Measurements from ENCODE around the gene ZGPAT. TPM values are rescaled to one million over a fixed set of nuclear protein-coding genes. Genes with fewer than 3 reads are reported as not detected.
A peak's percentile ranks its signal among the peaks of the same experiment; 100 is the strongest.

ZGPAT gene
- total RNA-seq, 1 donor: 18.8 TPM

GRCh38 chr20:63701051-63701328, 6.8 kb upstream of the ZGPAT start:
- TF ChIP-seq CTCF (IDR thresholded peaks at IDR 0.05; ENCODE audit: extremely low read depth, low read depth, low read length): no peak
- Histone ChIP-seq H3K4me3 (ENCODE audit: insufficient read depth, low read length) (no peak overlapping the region), H3K36me3 (ENCODE audit: insufficient read depth, low read length) (peaks cover 19% of the 10 kb centered on the region)

GRCh38 chr20:63701329-63702035, 6.4 kb upstream of the ZGPAT start:
- Histone ChIP-seq H3K27ac (ENCODE audit: low read depth, low read length) (no peak overlapping the region), H3K27me3 (ENCODE audit: insufficient read depth, low read length) (no peaks in the 10 kb centered on the region), H3K36me3 (ENCODE audit: insufficient read depth, low read length) (peaks cover 24% of the 10 kb centered on the region), H3K4me1 (ENCODE audit: insufficient read depth, low read length) (peaks cover 35% of the 10 kb centered on the region), H3K79me2 (ENCODE audit: insufficient read depth, low read length) (peaks cover 28% of the 10 kb centered on the region), H3K4me2 (ENCODE audit: insufficient read depth, low read length) (no peak overlapping the region), H3K9me3 (ENCODE audit: low read depth, low read length) (no peaks in the 10 kb centered on the region), H3K4me3 (ENCODE audit: insufficient read depth, low read length) (no peak overlapping the region), H4K20me1 (ENCODE audit: insufficient read depth, low read length) (no peaks in the 10 kb centered on the region), H2AFZ (ENCODE audit: low read length) (no peak overlapping the region)
- TF ChIP-seq CTCF (IDR thresholded peaks at IDR 0.05; ENCODE audit: extremely low read depth, low read depth, low read length): no peak
- peak; percentile 83 for DNase-seq (ENCODE audit: insufficient read length, low spot score, missing footprints)

More at GRCh38 chr20:63701051-63701328, 6.8 kb upstream of the ZGPAT start:
- Histone ChIP-seq H3K9me3 (ENCODE audit: low read depth, low read length) (no peaks in the 10 kb centered on the region), H2AFZ (ENCODE audit: low read length) (no peak overlapping the region), H3K27ac (ENCODE audit: low read depth, low read length) (no peak overlapping the region), H3K4me2 (ENCODE audit: insufficient read depth, low read length) (no peak overlapping the region), H4K20me1 (ENCODE audit: insufficient read depth, low read length) (no peaks in the 10 kb centered on the region), H3K4me1 (ENCODE audit: insufficient read depth, low read length) (peaks cover 31% of the 10 kb centered on the region), H3K79me2 (ENCODE audit: insufficient read depth, low read length) (peaks cover 23% of the 10 kb centered on the region), H3K27me3 (ENCODE audit: insufficient read depth, low read length) (no peaks in the 10 kb centered on the region)
- peak; percentile 72 for DNase-seq (ENCODE audit: insufficient read length, low spot score, missing footprints)

- Histone ChIP-seq H3K4me2 (ENCODE audit: insufficient read depth, low read length) (no peak overlapping the region), H3K4me1 (ENCODE audit: insufficient read depth, low read length) (peaks cover 35% of the 10 kb centered on the region), H4K20me1 (ENCODE audit: insufficient read depth, low read length) (no peaks in the 10 kb centered on the region), H3K79me2 (ENCODE audit: insufficient read depth, low read length) (peaks cover 35% of the 10 kb centered on the region), H2AFZ (ENCODE audit: low read length) (no peak overlapping the region), H3K9me3 (ENCODE audit: low read depth, low read length) (no peaks in the 10 kb centered on the region), H3K27me3 (ENCODE audit: insufficient read depth, low read length) (no peaks in the 10 kb centered on the region), H3K4me3 (ENCODE audit: insufficient read depth, low read length) (no peak overlapping the region), H3K27ac (ENCODE audit: low read depth, low read length) (no peak overlapping the region), H3K36me3 (ENCODE audit: insufficient read depth, low read length) (peaks cover 25% of the 10 kb centered on the region)
- peak; percentile 49 for DNase-seq (ENCODE audit: insufficient read length, low spot score, missing footprints)
- no peak for TF ChIP-seq CTCF (IDR thresholded peaks at IDR 0.05; ENCODE audit: extremely low read depth, low read depth, low read length)
Observed at GRCh38 chr20:63702036-63702665, 5.7 kb upstream of the ZGPAT start.

- Histone ChIP-seq H3K4me2 (ENCODE audit: insufficient read depth, low read length) (no peak overlapping the region), H3K27ac (ENCODE audit: low read depth, low read length) (no peak overlapping the region), H4K20me1 (ENCODE audit: insufficient read depth, low read length) (no peaks in the 10 kb centered on the region), H3K27me3 (ENCODE audit: insufficient read depth, low read length) (no peaks in the 10 kb centered on the region), H3K4me1 (ENCODE audit: insufficient read depth, low read length) (peaks cover 28% of the 10 kb centered on the region), H2AFZ (ENCODE audit: low read length) (no peak overlapping the region), H3K4me3 (ENCODE audit: insufficient read depth, low read length) (no peak overlapping the region), H3K79me2 (ENCODE audit: insufficient read depth, low read length) (peaks cover 42% of the 10 kb centered on the region), H3K36me3 (ENCODE audit: insufficient read depth, low read length) (peaks cover 25% of the 10 kb centered on the region), H3K9me3 (ENCODE audit: low read depth, low read length) (no peaks in the 10 kb centered on the region)
- no peak for TF ChIP-seq CTCF (IDR thresholded peaks at IDR 0.05; ENCODE audit: extremely low read depth, low read depth, low read length)
- DNase-seq (ENCODE audit: insufficient read length, low spot score, missing footprints): peak; percentile 87
Observed at GRCh38 chr20:63702751-63703470, 4.9 kb upstream of the ZGPAT start.

All from osteoblast (primary cell).